Measurements from ENCODE around the gene TK2. TPM values are rescaled to one million over a fixed set of nuclear protein-coding genes. Genes with fewer than 3 reads are reported as not detected.

The TK2 gene
- total and polyA plus RNA-seq, 4 donors = 10.5 to 31.9 (median 21.0) TPM

GRCh38 chr16:66576296-66576695 lies 26.4 kb upstream of the TK2 start (continued):
- no peak for TF ChIP-seq MAX (IDR thresholded peaks at IDR 0.05)

DNA sequence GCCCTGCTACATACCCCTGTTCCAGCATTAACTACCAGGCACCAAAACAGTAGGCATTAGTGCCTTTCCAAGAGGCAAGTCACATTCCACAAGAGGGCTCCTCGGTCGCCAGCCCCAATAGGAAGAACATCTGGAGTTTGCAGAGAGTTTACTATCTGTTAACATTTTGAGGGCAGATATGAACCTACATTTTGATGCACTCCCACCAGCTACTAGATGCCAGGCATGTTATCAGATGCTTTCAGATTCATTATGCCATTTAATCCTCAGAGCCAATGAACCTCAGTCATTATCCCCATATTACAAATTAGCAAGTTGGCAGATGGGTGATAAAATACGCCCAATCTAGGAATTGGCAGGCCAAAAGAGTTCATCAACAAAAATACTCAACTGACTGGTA lies 25.1 kb upstream of the TK2 start:
- Histone ChIP-seq H3K4me3 (ENCODE audit: low read depth in 1 of 3, low read length in 3 of 3) (no peak overlapping the region), H3K27me3 (ENCODE audit: control insufficient read depth in 4 of 4, insufficient read depth in 4 of 4, low read length in 3 of 4) (peaks cover 0 to 9% (median 0%) of the 10 kb centered on the region in 4 donors), H3K9me3 (ENCODE audit: control insufficient read depth in 4 of 4, low read length in 3 of 4) (no peaks in the 10 kb centered on the region), H3K9ac (ENCODE audit: low read depth in 1 of 2, low read length in 2 of 2) (no peak overlapping the region), H3K4me1 (ENCODE audit: control insufficient read depth in 4 of 4, insufficient read depth in 4 of 4, low read length in 3 of 4) (peaks cover 4 to 12% (median 5%) of the 10 kb centered on the region in 4 donors), H3K36me3 (ENCODE audit: control insufficient read depth in 4 of 4, insufficient read depth in 3 of 4, low read depth in 1 of 4, low read length in 3 of 4) (no peaks in the 10 kb centered on the region), H3K27ac (ENCODE audit: low read depth in 1 of 2, low read length in 2 of 2) (no peak overlapping the region)
- TF ChIP-seq YY1 (IDR thresholded peaks at IDR 0.05) (no peak), NR2F2 (IDR thresholded peaks at IDR 0.05) (no peak), TAF1 (conservative IDR thresholded peaks at IDR 0.05) (no peak), HNF4G (IDR thresholded peaks at IDR 0.05) (no peak)
- TF ChIP-seq, protein P1, sequence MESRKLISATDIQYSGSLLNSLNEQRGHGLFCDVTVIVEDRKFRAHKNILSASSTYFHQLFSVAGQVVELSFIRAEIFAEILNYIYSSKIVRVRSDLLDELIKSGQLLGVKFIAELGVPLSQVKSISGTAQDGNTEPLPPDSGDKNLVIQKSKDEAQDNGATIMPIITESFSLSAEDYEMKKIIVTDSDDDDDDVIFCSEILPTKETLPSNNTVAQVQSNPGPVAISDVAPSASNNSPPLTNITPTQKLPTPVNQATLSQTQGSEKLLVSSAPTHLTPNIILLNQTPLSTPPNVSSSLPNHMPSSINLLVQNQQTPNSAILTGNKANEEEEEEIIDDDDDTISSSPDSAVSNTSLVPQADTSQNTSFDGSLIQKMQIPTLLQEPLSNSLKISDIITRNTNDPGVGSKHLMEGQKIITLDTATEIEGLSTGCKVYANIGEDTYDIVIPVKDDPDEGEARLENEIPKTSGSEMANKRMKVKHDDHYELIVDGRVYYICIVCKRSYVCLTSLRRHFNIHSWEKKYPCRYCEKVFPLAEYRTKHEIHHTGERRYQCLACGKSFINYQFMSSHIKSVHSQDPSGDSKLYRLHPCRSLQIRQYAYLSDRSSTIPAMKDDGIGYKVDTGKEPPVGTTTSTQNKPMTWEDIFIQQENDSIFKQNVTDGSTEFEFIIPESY (IDR thresholded peaks at IDR 0.05) = no peak
- TF ChIP-seq, protein P2, sequence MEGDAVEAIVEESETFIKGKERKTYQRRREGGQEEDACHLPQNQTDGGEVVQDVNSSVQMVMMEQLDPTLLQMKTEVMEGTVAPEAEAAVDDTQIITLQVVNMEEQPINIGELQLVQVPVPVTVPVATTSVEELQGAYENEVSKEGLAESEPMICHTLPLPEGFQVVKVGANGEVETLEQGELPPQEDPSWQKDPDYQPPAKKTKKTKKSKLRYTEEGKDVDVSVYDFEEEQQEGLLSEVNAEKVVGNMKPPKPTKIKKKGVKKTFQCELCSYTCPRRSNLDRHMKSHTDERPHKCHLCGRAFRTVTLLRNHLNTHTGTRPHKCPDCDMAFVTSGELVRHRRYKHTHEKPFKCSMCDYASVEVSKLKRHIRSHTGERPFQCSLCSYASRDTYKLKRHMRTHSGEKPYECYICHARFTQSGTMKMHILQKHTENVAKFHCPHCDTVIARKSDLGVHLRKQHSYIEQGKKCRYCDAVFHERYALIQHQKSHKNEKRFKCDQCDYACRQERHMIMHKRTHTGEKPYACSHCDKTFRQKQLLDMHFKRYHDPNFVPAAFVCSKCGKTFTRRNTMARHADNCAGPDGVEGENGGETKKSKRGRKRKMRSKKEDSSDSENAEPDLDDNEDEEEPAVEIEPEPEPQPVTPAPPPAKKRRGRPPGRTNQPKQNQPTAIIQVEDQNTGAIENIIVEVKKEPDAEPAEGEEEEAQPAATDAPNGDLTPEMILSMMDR (IDR thresholded peaks at IDR 0.05; ENCODE audit: low read depth, low read length, missing input control) = no peak
- 99% methylated on average over 3 of the region's 3 CpGs for WGBS
- DNase-seq (ENCODE audit: low spot score) = no peak

GRCh38 chr16:66574531-66574930 lies 24.6 kb upstream of the TK2 start:
- no peaks in the 10 kb centered on the region for H3K36me3 ChIP-seq (ENCODE audit: control insufficient read depth in 4 of 4, insufficient read depth in 3 of 4, low read depth in 1 of 4, low read length in 3 of 4)
- WGBS = 93% methylated on average over 3 of the region's 3 CpGs

GRCh38 chr16:66574081-66574480 lies 24.2 kb upstream of the TK2 start:
- H3K4me3 ChIP-seq (ENCODE audit: low read depth in 1 of 3, low read length in 3 of 3) = no peak overlapping the region
- H3K4me1 ChIP-seq (ENCODE audit: control insufficient read depth in 4 of 4, insufficient read depth in 4 of 4, low read length in 3 of 4) = peaks cover 2 to 7% (median 3%) of the 10 kb centered on the region in 4 donors
- H3K9ac ChIP-seq (ENCODE audit: low read depth in 1 of 2, low read length in 2 of 2) = no peak overlapping the region
- H3K9me3 ChIP-seq (ENCODE audit: control insufficient read depth in 4 of 4, low read length in 3 of 4) = no peaks in the 10 kb centered on the region
- peaks cover 0 to 9% (median 0%) of the 10 kb centered on the region in 4 donors for H3K27me3 ChIP-seq (ENCODE audit: control insufficient read depth in 4 of 4, insufficient read depth in 4 of 4, low read length in 3 of 4)
- H3K36me3 ChIP-seq (ENCODE audit: control insufficient read depth in 4 of 4, insufficient read depth in 3 of 4, low read depth in 1 of 4, low read length in 3 of 4) = no peaks in the 10 kb centered on the region
- no peak overlapping the region for H3K27ac ChIP-seq (ENCODE audit: low read depth in 1 of 2, low read length in 2 of 2)
- no peak for TF ChIP-seq MAX (IDR thresholded peaks at IDR 0.05)
- TF ChIP-seq HNF4A (conservative IDR thresholded peaks at IDR 0.05) = no peak
- 97% methylated on average over 1 of the region's 1 CpG for WGBS
- no peak for DNase-seq (ENCODE audit: low spot score)

More at GRCh38 chr16:66574531-66574930, 24.6 kb upstream of the TK2 start:
- Histone ChIP-seq H3K27ac (ENCODE audit: low read depth in 1 of 2, low read length in 2 of 2) (no peak overlapping the region), H3K9me3 (ENCODE audit: control insufficient read depth in 4 of 4, low read length in 3 of 4) (no peaks in the 10 kb centered on the region), H3K4me3 (ENCODE audit: low read depth in 1 of 3, low read length in 3 of 3) (no peak overlapping the region), H3K4me1 (ENCODE audit: control insufficient read depth in 4 of 4, insufficient read depth in 4 of 4, low read length in 3 of 4) (peaks cover 4 to 12% (median 5%) of the 10 kb centered on the region in 4 donors), H3K9ac (ENCODE audit: low read depth in 1 of 2, low read length in 2 of 2) (no peak overlapping the region), H3K27me3 (ENCODE audit: control insufficient read depth in 4 of 4, insufficient read depth in 4 of 4, low read length in 3 of 4) (peaks cover 0 to 9% (median 0%) of the 10 kb centered on the region in 4 donors)
- no peak for DNase-seq (ENCODE audit: low spot score)
- TF ChIP-seq GABPA (IDR thresholded peaks at IDR 0.05 in 1 of 2, conservative IDR thresholded peaks at IDR 0.05 in 1 of 2) = no peak
- TF ChIP-seq, protein P3, sequence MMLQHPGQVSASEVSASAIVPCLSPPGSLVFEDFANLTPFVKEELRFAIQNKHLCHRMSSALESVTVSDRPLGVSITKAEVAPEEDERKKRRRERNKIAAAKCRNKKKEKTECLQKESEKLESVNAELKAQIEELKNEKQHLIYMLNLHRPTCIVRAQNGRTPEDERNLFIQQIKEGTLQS (IDR thresholded peaks at IDR 0.05) = no peak

Data from liver (tissue), 9 donors.